Stimulated activated CD4-positive, alpha-beta T cell treated with anti-CD3 and anti-CD28 coated beads, Interleukin-4, amount 100 ng/mL, for 1 hour (primary cell): ENCODE measurements around the gene ENPP3.
"Not testable (repeated sequence)": the region's sequence is repeated elsewhere in the genome, so short reads cannot be mapped to it uniquely, and the experiment has no call there.

ENCODE experiments used
- DNase-seq: peaks from one replicate; pipeline ENCODE4 v3.0.0-alpha.2; 2020

The ENPP3 gene

GRCh38 chr6:131741688-131742393 is 104.7 kb downstream of the ENPP3 start:
- no peak for DNase-seq

GRCh38 chr6:131744432-131745287 is 107.6 kb downstream of the ENPP3 start:
- no peak for DNase-seq

- DNase-seq: no peak
Measured at GRCh38 chr6:131745476-131745875, 108.4 kb downstream of the ENPP3 start.

GRCh38 chr6:131747821-131748353 is 110.8 kb downstream of the ENPP3 start:
- no peak for DNase-seq

GRCh38 chr6:131749023-131749422 is 111.9 kb downstream of the ENPP3 start:
- no peak for DNase-seq

- DNase-seq: not testable (repeated sequence)
Measured at GRCh38 chr6:131751012-131751715, 114.1 kb downstream of the ENPP3 start.

GRCh38 chr6:131754088-131754487 is 117.0 kb downstream of the ENPP3 start:
- DNase-seq: no peak

- DNase-seq: no peak
Measured at GRCh38 chr6:131754715-131755567, 117.8 kb downstream of the ENPP3 start.

- DNase-seq: no peak
Measured at GRCh38 chr6:131755597-131755996, 118.5 kb downstream of the ENPP3 start.

- DNase-seq: no peak
Measured at GRCh38 chr6:131756039-131756438, 118.9 kb downstream of the ENPP3 start.

GRCh38 chr6:131758920-131759319 is 121.8 kb downstream of the ENPP3 start:
- no peak for DNase-seq

- no peak for DNase-seq
Measured at GRCh38 chr6:131761060-131761761, 124.1 kb downstream of the ENPP3 start.

GRCh38 chr6:131761762-131762067 is 124.6 kb downstream of the ENPP3 start:
- no peak for DNase-seq

GRCh38 chr6:131762984-131763383 is 125.9 kb downstream of the ENPP3 start:
- DNase-seq: no peak

- no peak for DNase-seq
Measured at GRCh38 chr6:131763749-131764148, 126.6 kb downstream of the ENPP3 start.

GRCh38 chr6:131764350-131764749 is 127.2 kb downstream of the ENPP3 start:
- DNase-seq: no peak

GRCh38 chr6:131765081-131765803 is 128.1 kb downstream of the ENPP3 start:
- no peak for DNase-seq

- DNase-seq: no peak
Measured at GRCh38 chr6:131765804-131766135, 128.7 kb downstream of the ENPP3 start.

GRCh38 chr6:131766631-131767030 is 129.5 kb downstream of the ENPP3 start:
- DNase-seq: no peak

- no peak for DNase-seq
Measured at GRCh38 chr6:131768964-131769363, 131.9 kb downstream of the ENPP3 start.
